GM12891 (cell line): Measurements from ENCODE around the gene PDE5A.

Experiments
- PAX5 ChIP-seq: IDR thresholded peaks from 2 replicates; pipeline ENCODE4 v1.6.1; 2011; ENCODE audit warnings: low read length, moderate library complexity, mild to moderate bottlenecking; ENCODE audit not compliant: insufficient read depth, severe bottlenecking
- POLR2A ChIP-seq: IDR thresholded peaks from 2 replicates; pipeline ENCODE4 v1.6.1; 2011; ENCODE audit warnings: low read depth, low read length, control low read depth
- TAF1 ChIP-seq: IDR thresholded peaks from 2 replicates; pipeline ENCODE4 v1.6.1; 2011; ENCODE audit warnings: low read depth, low read length, control low read depth

GRCh38 chr4:119581190-119581873 is 47.3 kb downstream of the PDE5A start:
- no peak for TF ChIP-seq POLR2A
- no peak for TF ChIP-seq TAF1
- no peak for TF ChIP-seq PAX5
